Naive thymus-derived CD4-positive, alpha-beta T cell (primary cell): Measurements from ENCODE around the gene TIE1. TPM values are rescaled to one million over a fixed set of nuclear protein-coding genes. Genes with fewer than 3 reads are reported as not detected.

Experiments used
- ATAC-seq: fragments of 150-1000 bp; cut with Tn5 transposase; 2 replicates; pipeline ENCODE4 v1.10.0; 2021; ENCODE audit warnings: mild to moderate bottlenecking, moderate library complexity
- CTCF ChIA-PET: fragments of 350-600 bp; sonication (Branson Sonifier 250); formaldehyde crosslinking; loops from one replicate; lab custom pipeline; 2021; ENCODE audit warnings: antibody characterized with exemption; lab: Charles Lee
- POLR2A ChIA-PET: fragments of 350-600 bp; sonication (Branson Sonifier 250); formaldehyde crosslinking; loops from one replicate; lab custom pipeline; 2021; ENCODE audit warnings: antibody characterized with exemption, inconsistent platforms; lab: Charles Lee
- DNase-seq, 9 donors: peaks; one replicate each; pipeline versions ENCODE4 v3.0.0 to v3.0.0-alpha.2; 2020 to 2022; ENCODE audit warnings: mixed read lengths in 1 of 9
- H3K27ac ChIP-seq: one replicate; pipeline ENCODE4 v1.7.0; 2013; ENCODE audit warnings: mild to moderate bottlenecking, low read depth, low read length, moderate library complexity
- H3K27me3 ChIP-seq, 2 donors: one replicate each; pipeline ENCODE4 v1.7.0; 2013; ENCODE audit warnings: low read length in 2 of 2, mild to moderate bottlenecking in 2 of 2, moderate library complexity in 2 of 2; ENCODE audit not compliant: control insufficient read depth in 2 of 2, insufficient read depth in 2 of 2
- H3K36me3 ChIP-seq, 3 experiments: 1 replicate in 2 of 3; 2 replicates in 1 of 3; pipeline ENCODE4 v1.7.0; 2013; ENCODE audit warnings: low read length in 3 of 3, mild to moderate bottlenecking in 3 of 3, moderate library complexity in 1 of 3; ENCODE audit not compliant: insufficient read depth in 3 of 3, control insufficient read depth in 2 of 3
- H3K4me1 ChIP-seq, 2 donors: one replicate each; pipeline ENCODE4 v1.7.0; 2013; ENCODE audit warnings: low read length in 2 of 2, mild to moderate bottlenecking in 2 of 2, moderate library complexity in 1 of 2; ENCODE audit not compliant: control insufficient read depth in 2 of 2, insufficient read depth in 2 of 2
- H3K4me3 ChIP-seq: 2 replicates; pipeline ENCODE4 v1.7.0; 2013; ENCODE audit warnings: mild to moderate bottlenecking, low read length
- H3K9me3 ChIP-seq, 3 experiments: 1 replicate in 2 of 3; 2 replicates in 1 of 3; pipeline ENCODE4 v1.7.0; 2013; ENCODE audit warnings: low read length in 3 of 3; ENCODE audit not compliant: control insufficient read depth in 2 of 3
- H3K27ac Mint-ChIP-seq, 9 donors: one replicate each; pipeline ENCODE4 v1.8.0; 2020 to 2022; ENCODE audit warnings: mixed read lengths in 9 of 9, mild to moderate bottlenecking in 8 of 9, moderate library complexity in 5 of 9, inconsistent platforms in 2 of 9
- H3K27me3 Mint-ChIP-seq, 5 donors: one replicate each; pipeline ENCODE4 v1.8.0; 2021 to 2022; ENCODE audit warnings: mixed read lengths in 5 of 5, mild to moderate bottlenecking in 1 of 5
- H3K36me3 Mint-ChIP-seq, 5 donors: one replicate each; pipeline ENCODE4 v1.8.0; 2020 to 2022; ENCODE audit warnings: mixed read lengths in 5 of 5, mild to moderate bottlenecking in 3 of 5, inconsistent platforms in 1 of 5
- H3K4me1 Mint-ChIP-seq, 7 donors: one replicate each; pipeline ENCODE4 v1.8.0; 2020 to 2022; ENCODE audit warnings: mixed read lengths in 7 of 7, mild to moderate bottlenecking in 3 of 7, inconsistent platforms in 1 of 7
- H3K4me3 Mint-ChIP-seq, 10 donors: one replicate each; pipeline ENCODE4 v1.8.0; 2020 to 2022; ENCODE audit warnings: mild to moderate bottlenecking in 10 of 10, mixed read lengths in 10 of 10, moderate library complexity in 6 of 10, inconsistent platforms in 2 of 10
- H3K9me3 Mint-ChIP-seq, 11 donors: one replicate each; pipeline ENCODE4 v1.8.0; 2020 to 2022; ENCODE audit warnings: mixed read lengths in 11 of 11, mild to moderate bottlenecking in 4 of 11, inconsistent platforms in 1 of 11, moderate library complexity in 1 of 11
- intact Hi-C, 2 donors: fragments of 100-400 bp; cut with micrococcal nuclease; formaldehyde crosslinking; loops; one replicate each; pipeline ENCODE4 v1.15.1; 2023
- polyA plus RNA-seq, 2 donors: library from polyadenylated mRNA; unstranded; fragments of 300-500 nt; fragmentation: Illumina TruSeq; gene quantifications; one replicate each; pipeline ENCODE4 v1.2.3, GENCODE V29; 2021
- total RNA-seq, 6 experiments: library from RNA in 5 of 6; stranded (reverse) in 5 of 6; gene quantifications; 1 replicate in 5 of 6; 2 replicates in 1 of 6; pipeline ENCODE4 v1.2.3 and lab custom pipeline; 2021 to 2026

Gene TIE1
- total and polyA plus RNA-seq, 7 experiments from 2014 or later: 0.19 to 1.9 TPM; not detected in 5

DNA sequence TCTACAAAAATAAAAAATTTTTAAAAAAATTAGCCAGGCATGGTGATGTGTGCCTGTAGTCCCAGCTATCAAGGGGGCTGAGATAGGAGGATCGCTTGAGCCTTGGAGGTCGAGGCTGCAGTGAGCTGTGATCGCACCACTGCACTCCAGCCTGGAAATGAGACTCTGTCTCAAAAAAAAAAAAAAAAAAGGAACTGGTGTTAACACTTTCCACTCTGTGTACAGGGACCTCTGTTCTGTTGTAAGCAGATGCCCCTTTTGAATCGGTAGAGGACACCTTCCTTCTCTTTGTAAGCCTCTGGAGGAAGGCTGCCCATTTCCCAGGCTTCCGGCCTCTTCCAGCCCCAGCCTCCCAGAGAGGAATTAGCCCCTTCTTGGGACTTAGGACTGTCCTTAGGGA lies 8.1 kb upstream of the TIE1 start:
- intact Hi-C loops: no loop called here
- Mint-ChIP-seq H3K27ac (no peak overlapping the region), H3K4me3 (no peak overlapping the region), H3K9me3 (no peaks in the 10 kb centered on the region), H3K27me3 (peaks cover 0 to 8% (median 0%) of the 10 kb centered on the region in 5 donors), H3K36me3 (peaks cover 0 to 2% (median 0%) of the 10 kb centered on the region in 5 donors), H3K4me1 (peaks cover 4 to 27% (median 22%) of the 10 kb centered on the region in 7 donors)
- ChIA-PET CTCF (no interaction called here), POLR2A (no interaction called here)
- no peaks in the 10 kb centered on the region for H3K36me3 ChIP-seq
- peaks cover 8 to 16% of the 10 kb centered on the region in 2 donors for H3K4me1 ChIP-seq
- H3K27ac ChIP-seq: no peak overlapping the region
- H3K4me3 ChIP-seq: no peak overlapping the region
- DNase-seq (no peak), ATAC-seq (no peak)
- H3K27me3 ChIP-seq: no peaks in the 10 kb centered on the region
- H3K9me3 ChIP-seq: no peaks in the 10 kb centered on the region

GRCh38 chr1:43293176-43293575 lies 7.6 kb upstream of the TIE1 start:
- H3K4me3 Mint-ChIP-seq: no peak overlapping the region
- H3K27me3 Mint-ChIP-seq: peaks cover 0 to 4% (median 0%) of the 10 kb centered on the region in 5 donors
- Histone ChIP-seq H3K36me3 (no peaks in the 10 kb centered on the region), H3K4me1 (peaks cover 8 to 16% of the 10 kb centered on the region in 2 donors), H3K9me3 (no peaks in the 10 kb centered on the region), H3K27me3 (no peaks in the 10 kb centered on the region), H3K27ac (no peak overlapping the region), H3K4me3 (no peak overlapping the region)
- intact Hi-C loops: no loop called here
- H3K36me3 Mint-ChIP-seq: no peaks in the 10 kb centered on the region
- peaks cover 4 to 29% (median 22%) of the 10 kb centered on the region in 7 donors for H3K4me1 Mint-ChIP-seq
- CTCF ChIA-PET: no interaction called here
- no peak for DNase-seq
- H3K9me3 Mint-ChIP-seq: no peaks in the 10 kb centered on the region
- POLR2A ChIA-PET: no interaction called here
- no peak for ATAC-seq
- H3K27ac Mint-ChIP-seq: peak overlapping the region in 1 of 9 donors; percentile 53

DNA sequence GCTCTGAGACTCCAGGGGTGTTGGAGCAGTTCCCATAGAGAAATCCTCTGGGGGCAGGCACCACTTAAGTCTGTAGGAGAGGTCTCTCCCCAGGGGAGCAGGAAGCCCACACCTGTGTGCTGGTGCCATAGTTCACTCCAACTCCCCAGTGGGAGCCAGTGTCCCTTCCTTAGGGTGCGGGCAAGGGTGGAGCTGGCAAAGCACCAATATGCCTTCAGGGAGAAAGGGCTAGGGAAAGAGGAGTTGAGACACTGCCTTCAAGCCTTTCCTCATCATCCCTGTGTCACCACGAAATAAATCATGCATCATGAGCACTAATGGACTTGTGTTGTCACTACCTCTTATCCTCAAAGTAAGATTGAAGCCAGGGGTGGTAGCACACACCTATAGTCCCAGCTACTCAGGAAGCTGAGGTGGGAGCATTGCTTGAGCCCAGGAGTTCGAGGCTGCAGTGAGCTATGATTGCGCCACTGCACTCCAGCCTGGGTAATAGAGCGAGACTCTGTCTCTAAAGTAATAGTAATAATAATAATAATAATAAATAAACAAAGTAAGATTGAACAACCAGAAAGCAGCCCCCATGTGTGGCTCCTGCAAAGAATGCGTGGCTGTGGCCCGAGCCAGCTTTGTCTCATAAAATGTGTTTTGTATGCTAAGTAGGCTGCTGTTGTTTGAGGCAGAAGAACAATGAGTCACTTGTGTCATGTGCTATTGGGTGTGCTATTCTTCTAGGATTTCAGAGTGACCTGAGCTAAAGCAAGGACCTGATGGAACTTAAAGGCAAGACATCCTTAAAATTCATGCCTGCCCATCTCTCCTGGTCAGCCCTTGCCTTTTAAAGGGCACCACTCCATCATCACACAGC lies 6.7 kb upstream of the TIE1 start:
- no peak overlapping the region for H3K4me3 ChIP-seq
- intact Hi-C loops: no loop called here
- Mint-ChIP-seq H3K9me3 (no peaks in the 10 kb centered on the region), H3K4me1 (peaks cover 4 to 29% (median 22%) of the 10 kb centered on the region in 7 donors), H3K4me3 (peak overlapping the region in 1 of 10 donors; percentile 32), H3K27me3 (no peaks in the 10 kb centered on the region), H3K36me3 (no peaks in the 10 kb centered on the region), H3K27ac (peak overlapping the region in 5 of 9 donors; percentile 14 to 89 (median 75))
- peak overlapping the region; percentile 7 for H3K27ac ChIP-seq
- POLR2A ChIA-PET: no interaction called here
- H3K9me3 ChIP-seq: no peaks in the 10 kb centered on the region
- H3K36me3 ChIP-seq: no peaks in the 10 kb centered on the region
- H3K4me1 ChIP-seq: peaks cover 8 to 16% of the 10 kb centered on the region in 2 donors
- H3K27me3 ChIP-seq: no peaks in the 10 kb centered on the region
- DNase-seq (no peak), ATAC-seq (no peak)
- CTCF ChIA-PET: no interaction called here

DNA sequence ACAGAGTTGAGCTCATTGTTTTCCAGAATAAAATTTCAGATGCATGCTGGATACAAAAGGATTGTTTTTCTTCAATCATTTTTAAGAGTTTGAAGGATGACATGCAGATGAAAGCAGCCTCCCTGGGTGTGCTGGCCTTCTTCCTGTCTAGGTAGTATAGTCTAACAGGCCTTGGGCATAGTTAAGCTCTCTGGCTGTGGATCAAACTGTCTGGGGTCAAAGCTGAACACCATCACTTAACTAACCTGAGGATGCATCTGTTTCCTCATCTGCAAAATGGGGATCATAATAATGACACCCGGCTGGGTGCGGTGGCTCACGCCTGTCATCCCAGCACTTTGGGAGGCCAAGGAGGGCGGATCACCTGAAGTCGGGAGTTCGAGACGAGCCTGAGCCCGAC lies 6.0 kb upstream of the TIE1 start:
- Mint-ChIP-seq H3K4me1 (peaks cover 4 to 29% (median 22%) of the 10 kb centered on the region in 7 donors), H3K36me3 (no peaks in the 10 kb centered on the region), H3K4me3 (peak overlapping the region in 3 of 10 donors; percentile 26 to 42 (median 32)), H3K27ac (peak overlapping the region in 8 of 9 donors; percentile 36 to 90 (median 78)), H3K27me3 (no peaks in the 10 kb centered on the region), H3K9me3 (no peaks in the 10 kb centered on the region)
- no peaks in the 10 kb centered on the region for H3K27me3 ChIP-seq
- no peak overlapping the region for H3K4me3 ChIP-seq
- ChIA-PET CTCF (no interaction called here), POLR2A (no interaction called here)
- H3K4me1 ChIP-seq: peaks cover 8 to 16% of the 10 kb centered on the region in 2 donors
- peak overlapping the region; percentile 7 for H3K27ac ChIP-seq
- no peak for ATAC-seq
- no peak for DNase-seq
- intact Hi-C loops: loop anchor here in 1 of 2 donors (5.0 kb wide), 1 partner anchor 63 kb away; the partner anchor contains the start of gene CDC20
- no peaks in the 10 kb centered on the region for H3K36me3 ChIP-seq
- H3K9me3 ChIP-seq: no peaks in the 10 kb centered on the region

GRCh38 chr1:43296207-43296606 lies 4.6 kb upstream of the TIE1 start:
- H3K4me1 ChIP-seq: peaks cover 8 to 16% of the 10 kb centered on the region in 2 donors
- H3K27me3 ChIP-seq: no peaks in the 10 kb centered on the region
- Mint-ChIP-seq H3K27ac (peak overlapping the region; percentile 56 to 95 (median 80)), H3K36me3 (no peaks in the 10 kb centered on the region), H3K9me3 (no peaks in the 10 kb centered on the region), H3K27me3 (no peaks in the 10 kb centered on the region), H3K4me1 (peaks cover 4 to 29% (median 22%) of the 10 kb centered on the region in 7 donors), H3K4me3 (peak overlapping the region in 4 of 10 donors; percentile 50 to 75 (median 63))
- no peaks in the 10 kb centered on the region for H3K9me3 ChIP-seq
- CTCF ChIA-PET: no interaction called here
- POLR2A ChIA-PET: no interaction called here
- intact Hi-C loops: loop anchor here in 1 of 2 donors (5.0 kb wide), 1 partner anchor 61 kb away; the partner anchor contains the start of gene CDC20
- H3K36me3 ChIP-seq: no peaks in the 10 kb centered on the region
- no peak for DNase-seq
- H3K4me3 ChIP-seq: no peak overlapping the region
- H3K27ac ChIP-seq: peak overlapping the region; percentile 46
- no peak for ATAC-seq

- Mint-ChIP-seq H3K36me3 (no peaks in the 10 kb centered on the region), H3K27me3 (no peaks in the 10 kb centered on the region), H3K27ac (no peak overlapping the region), H3K9me3 (no peaks in the 10 kb centered on the region), H3K4me3 (no peak overlapping the region), H3K4me1 (peaks cover 2 to 28% (median 22%) of the 10 kb centered on the region in 7 donors)
- intact Hi-C loops: loop anchor here in 1 of 2 donors (5.0 kb wide), 1 partner anchor 59 kb away; the partner anchor contains the start of gene CDC20
- H3K4me1 ChIP-seq: peaks cover 8 to 16% of the 10 kb centered on the region in 2 donors
- DNase-seq: no peak
- H3K27me3 ChIP-seq: no peaks in the 10 kb centered on the region
- ChIA-PET CTCF (no interaction called here), POLR2A (no interaction called here)
- no peak overlapping the region for H3K4me3 ChIP-seq
- no peak for ATAC-seq
- H3K9me3 ChIP-seq: no peaks in the 10 kb centered on the region
- H3K36me3 ChIP-seq: no peaks in the 10 kb centered on the region
- H3K27ac ChIP-seq: no peak overlapping the region
Measured at GRCh38 chr1:43298055-43298454, 2.7 kb upstream of the TIE1 start.
